K562 (cell line): Measurements from ENCODE around the gene LRPAP1. TPM values are rescaled to one million over a fixed set of nuclear protein-coding genes. Genes with fewer than 3 reads are reported as not detected.

Source experiments
- ATAC-seq: fragments of 200-7000 bp; cut with Tn5 transposase; 3 replicates; pipeline ENCODE4 v1.9.1; 2020; ENCODE audit warnings: moderate library complexity
- BruUV-seq: library from RNA; stranded (reverse); fragments of 400-500 nt; replicated peaks from 2 replicates; lab custom pipeline; 2021; lab: Mats Ljungman, UMichigan
- CTCF ChIA-PET: fragments of 300-600 bp; formaldehyde crosslinking; extraction: SDS; loops from one replicate; lab custom pipeline; 2021; ENCODE audit warnings: low intra/inter-chr PET ratio; lab: Yijun Ruan, JAX
- POLR2A ChIA-PET: fragments of 300-600, 350-650 bp; sonication (Branson Sonifier 250); formaldehyde crosslinking; extraction: SDS; loops from one replicate; lab custom pipeline; 2021; ENCODE audit warnings: antibody characterized with exemption, inconsistent platforms; lab: Yijun Ruan, JAX
- DNase-seq, 4 experiments: peaks; one replicate each; pipeline versions ENCODE4 v3.0.0 to v3.0.0-alpha.2; 2011 to 2018; ENCODE audit warnings: low spot score in 3 of 4, mixed read lengths in 3 of 4; ENCODE audit errors: extremely low read depth in 1 of 4
- FAIRE-seq: peaks from 2 replicates; lab custom pipeline; 2011; peaks lifted over from hg19 to GRCh38; lab: Jason Lieb, UNC
- H2AFZ ChIP-seq: 2 replicates; pipeline ENCODE4 v1.6.0; 2011; ENCODE audit warnings: low read depth, low read length, control low read depth, inconsistent platforms
- H3K27ac ChIP-seq: fragments of 200-600 bp; 3 replicates; pipeline ENCODE4 v1.8.0; 2011; ENCODE audit warnings: low read depth, mild to moderate bottlenecking, control low read depth, inconsistent platforms, low read length, moderate library complexity, mixed read lengths; ENCODE audit errors: extremely low read depth
- H3K27me3 ChIP-seq, 2 experiments: fragments of 300-600 bp in 1 of 2; 2 replicates in 1 of 2; 3 replicates in 1 of 2; pipeline versions ENCODE4 v1.6.0 to v1.8.0; 2011; ENCODE audit warnings: inconsistent platforms in 2 of 2, low read length in 2 of 2, mild to moderate bottlenecking in 1 of 2, mixed read lengths in 1 of 2, moderate library complexity in 1 of 2; ENCODE audit not compliant: control insufficient read depth in 2 of 2, insufficient read depth in 2 of 2
- H3K36me3 ChIP-seq: fragments of 300-600 bp; 3 replicates; pipeline ENCODE4 v1.8.0; 2011; ENCODE audit warnings: mild to moderate bottlenecking, low read length, inconsistent platforms; ENCODE audit not compliant: control insufficient read depth, insufficient read depth
- H3K4me1 ChIP-seq, 2 experiments: fragments of 200-600 bp in 1 of 2; replicated peaks in 1 of 2; 2 replicates in 1 of 2; 3 replicates in 1 of 2; pipeline versions ENCODE4 v1.5.1 to v1.8.0; 2011; ENCODE audit warnings: inconsistent platforms in 2 of 2, low read length in 2 of 2, mild to moderate bottlenecking in 1 of 2, mixed read lengths in 1 of 2, moderate library complexity in 1 of 2; ENCODE audit not compliant: control insufficient read depth in 2 of 2, insufficient read depth in 2 of 2
- H3K4me2 ChIP-seq: 2 replicates; pipeline ENCODE4 v1.6.1; 2011; ENCODE audit warnings: low read length, control low read depth, inconsistent platforms, mixed read lengths; ENCODE audit not compliant: insufficient read depth
- H3K4me3 ChIP-seq: fragments of 200-600 bp; sonication (generic), shearing (Covaris generic); 2 replicates; pipeline ENCODE4 v1.5.1; 2016; ENCODE audit warnings: control low read depth, inconsistent platforms
- H3K79me2 ChIP-seq: fragments of 200-600 bp; 3 replicates; pipeline ENCODE4 v1.8.0; 2011; ENCODE audit warnings: low read length, inconsistent platforms; ENCODE audit not compliant: control insufficient read depth, insufficient read depth
- H3K9ac ChIP-seq, 2 experiments: 2 replicates each; pipeline versions ENCODE4 v1.6.0 to v1.6.1; 2011; ENCODE audit warnings: low read depth in 2 of 2, low read length in 2 of 2, control low read depth in 1 of 2, inconsistent platforms in 1 of 2, mild to moderate bottlenecking in 1 of 2, mixed read lengths in 1 of 2; ENCODE audit not compliant: insufficient read depth in 1 of 2
- H3K9me1 ChIP-seq: one replicate; pipeline ENCODE4 v1.6.0; 2011; ENCODE audit warnings: inconsistent platforms, mild to moderate bottlenecking, low read length, moderate library complexity; ENCODE audit not compliant: control insufficient read depth, insufficient read depth
- H3K9me3 ChIP-seq: replicated peaks from 2 replicates; pipeline ENCODE4 v1.5.1; 2011; ENCODE audit warnings: low read depth, low read length, inconsistent platforms; ENCODE audit not compliant: control insufficient read depth, insufficient read depth
- H4K20me1 ChIP-seq: replicated peaks from 2 replicates; pipeline ENCODE4 v1.6.1; 2011; ENCODE audit warnings: low read length, inconsistent platforms, mixed read lengths; ENCODE audit not compliant: control insufficient read depth, insufficient read depth
- CBX3 ChIP-seq, 2 experiments: IDR thresholded peaks; 1 replicate in 1 of 2; 2 replicates in 1 of 2; pipeline ENCODE4 v1.6.1; 2012; ENCODE audit warnings: inconsistent platforms in 2 of 2, low read length in 2 of 2, borderline replicate concordance in 1 of 2, control low read depth in 1 of 2
- CCAR2 ChIP-seq: fragments of 200-400 bp; formaldehyde crosslinking; IDR thresholded peaks from 2 replicates; pipeline ENCODE4 v1.6.1; 2017; ENCODE audit warnings: mild to moderate bottlenecking, low read depth, low read length
- DACH1 ChIP-seq: fragments of 450-650 bp; IDR thresholded peaks from 2 replicates; pipeline ENCODE4 v1.6.1; 2018; ENCODE audit not compliant: partially characterized antibody
- FOXA3 ChIP-seq, 2 experiments: fragments of 450-650 bp in 1 of 2; sonication (generic) in 1 of 2; formaldehyde crosslinking; IDR thresholded peaks in 1 of 2; conservative IDR thresholded peaks in 1 of 2; 2 replicates each; pipeline versions ENCODE4 v1.4.0 to v1.8.0; 2020 to 2022; ENCODE audit warnings: mild to moderate bottlenecking in 2 of 2, missing genetic modification reagents in 1 of 2
- IFI16 ChIP-seq: fragments of 250-450 bp; sonication (Bioruptor Pico); IDR thresholded peaks from 2 replicates; pipeline ENCODE4 v2.1.2; 2022; ENCODE audit warnings: mild to moderate bottlenecking, inconsistent platforms
- RBFOX2 ChIP-seq: fragments of 200-400 bp; formaldehyde crosslinking; IDR thresholded peaks from 2 replicates; pipeline ENCODE4 v1.6.1; 2017; ENCODE audit warnings: low read depth, mild to moderate bottlenecking, low read length, moderate library complexity
- SMAD2 ChIP-seq: fragments of 150-350 bp; IDR thresholded peaks from 2 replicates; pipeline ENCODE4 v1.6.1; 2014; ENCODE audit warnings: low read depth, mild to moderate bottlenecking, low read length
- ZBTB7A ChIP-seq: IDR thresholded peaks from 2 replicates; pipeline ENCODE4 v1.6.1; 2011; ENCODE audit warnings: low read depth, mild to moderate bottlenecking, low read length, moderate library complexity, borderline replicate concordance; ENCODE audit not compliant: control insufficient read depth
- WGBS: fragments of 100-300 bp; shearing (Covaris generic); methylation state at CpG from one replicate; pipeline ENCODE4 v1.1.6; 2016; ENCODE audit warnings: low coverage, mixed read lengths; ENCODE audit not compliant: insufficient coverage; ENCODE audit errors: missing lambda C conversion rate; 5-methylcytosine and 5-hydroxymethylcytosine counted together
- in situ Hi-C: fragments of 300-500 bp; cut with MboI; formaldehyde crosslinking; loops from 4 replicates; pipeline ENCODE4 v1.15.0; 2018; ENCODE audit warnings: inconsistent platforms, mixed read lengths
- intact Hi-C: fragments of 100-400 bp; cut with micrococcal nuclease; formaldehyde crosslinking; loops from 2 replicates; pipeline ENCODE4 v1.14.2; 2022
- polyA plus RNA-seq, 8 experiments: library from polyadenylated mRNA; depleted of rRNA in 4 of 8; stranded (reverse) in 5 of 8; unstranded in 3 of 8; fragments of >200 nt; fragmentation: Nextera tagmentation in 2 of 8; fragmentation: Illumina TruSeq in 1 of 8; extraction: Ambion mirVana in 2 of 8; extraction: Trizol in 1 of 8; gene quantifications; 2 replicates each; pipeline versions ENCODE4 v1.2.1 to v1.2.3, GENCODE V29; 2011 to 2014; ENCODE audit warnings: inconsistent platforms in 1 of 8, missing spikeins in 1 of 8
- total RNA-seq, 7 experiments: library from RNA; depleted of rRNA in 6 of 7; stranded (reverse); fragments of >200 nt in 6 of 7; fragmentation: Illumina TruSeq in 2 of 7; extraction: Trizol in 2 of 7; gene quantifications; 2 replicates each; pipeline versions ENCODE4 v1.2.1 to v1.2.3, GENCODE V29; 2011 to 2021; ENCODE audit warnings: low replicate concordance in 1 of 7
- TF ChIP-seq, protein P1 (sequence below): fragments of 450-650 bp; IDR thresholded peaks from 2 replicates; pipeline ENCODE4 v1.6.1; 2016; ENCODE audit warnings: missing biosample characterization, missing genetic modification characterization
- TF ChIP-seq, protein P2 (sequence below): sonication (generic); formaldehyde crosslinking; IDR thresholded peaks from 2 replicates; pipeline ENCODE4 v1.8.1; 2023; ENCODE audit warnings: mild to moderate bottlenecking, missing genetic modification reagents
- TF ChIP-seq, protein P3 (sequence below): fragments of 450-650 bp; IDR thresholded peaks from 2 replicates; pipeline ENCODE4 v1.7.0; 2016; ENCODE audit warnings: borderline replicate concordance

LRPAP1 gene
- total and polyA plus RNA-seq, 9 of the 15 experiments (the other 6 are each of a cell fraction or from before 2014, with no cell fraction given) = 1.1 to 75.5 (median 41.8) TPM

DNA sequence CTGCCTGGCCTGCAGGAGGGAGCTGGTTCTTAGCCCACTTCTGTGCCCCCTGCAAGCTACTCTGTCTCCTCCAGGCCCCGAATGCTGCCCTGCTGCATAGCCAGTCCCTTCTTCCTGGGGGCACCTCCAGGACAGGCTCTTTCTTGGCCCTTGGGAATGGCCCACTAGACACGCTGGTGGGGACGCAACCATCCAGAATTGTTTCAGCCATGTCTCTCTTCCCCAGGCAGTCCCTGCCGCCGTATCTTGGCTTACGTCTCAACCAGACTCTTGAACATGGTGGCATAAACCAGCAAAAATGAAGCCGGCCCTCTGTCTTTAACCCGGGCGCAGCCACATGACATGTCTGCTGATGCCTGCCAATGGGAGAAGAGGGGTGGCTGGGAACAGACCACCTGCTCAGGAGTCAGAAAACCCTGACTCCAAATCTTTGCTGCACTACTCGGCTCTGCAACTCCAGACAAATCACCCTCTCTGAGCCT lies 9.0 kb downstream of the LRPAP1 start:
- in situ Hi-C loops = no loop called here
- Histone ChIP-seq H3K36me3 (peaks cover 70% of the 10 kb centered on the region; the same call in 2 of the 3 replicates), H3K9ac (no peak overlapping the region), H4K20me1 (peaks cover 7% of the 10 kb centered on the region; the same call in 1 of the 2 replicates), H3K4me2 (no peak overlapping the region), H3K27ac (no peak overlapping the region), H3K4me1 (peaks cover 0 to 26% of the 10 kb centered on the region in 2 experiments; a peak in 2 of 5 replicates), H3K9me3 (no peaks in the 10 kb centered on the region), H3K9me1 (no peaks in the 10 kb centered on the region), H2AFZ (no peak overlapping the region), H3K4me3 (no peak overlapping the region), H3K79me2 (peaks cover 1% of the 10 kb centered on the region), H3K27me3 (no peaks in the 10 kb centered on the region)
- POLR2A ChIA-PET = interaction anchor here (1.4 kb wide), 1 partner anchor 9 kb away, joined by 6 read pairs; no protein-coding TSS in a partner anchor
- no TSS peak for BruUV-seq
- no peak for TF ChIP-seq CBX3 (IDR thresholded peaks at IDR 0.05; ENCODE audit: borderline replicate concordance in 1 of 2, low read length in 2 of 2)
- 0 out of 2 replicates have a peak, but pooled peaks have one; percentile 30 for TF ChIP-seq RBFOX2
- intact Hi-C loops = no loop called here
- CTCF ChIA-PET = no interaction called here
- WGBS = 100% methylated on average over 5 of the region's 10 CpGs
- DNase-seq (no peak), ATAC-seq (no peak), FAIRE-seq (no peak)

DNA sequence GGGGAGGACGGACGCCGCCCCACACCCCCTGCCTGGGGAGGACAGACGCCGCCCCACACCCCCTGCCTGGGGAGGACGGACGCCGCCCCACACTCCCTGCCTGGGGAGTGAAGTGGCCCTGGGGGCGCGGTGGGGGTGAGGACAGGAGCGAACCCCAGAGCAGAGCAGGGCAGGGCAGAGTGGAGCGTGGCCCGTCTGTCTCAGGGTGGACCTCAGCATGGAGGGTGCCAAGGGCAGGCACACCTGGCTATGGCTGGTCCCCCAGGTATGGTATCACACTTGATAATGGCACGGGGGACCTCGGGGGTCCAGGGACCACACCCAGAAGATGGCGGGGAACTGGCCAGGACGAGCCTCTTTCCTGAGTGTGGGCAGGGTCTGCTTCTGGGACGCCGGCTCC lies 9.6 kb downstream of the LRPAP1 start:
- H3K36me3 ChIP-seq = peaks cover 71% of the 10 kb centered on the region; the same call in 1 of the 3 replicates
- CTCF ChIA-PET = no interaction called here
- peaks cover 7% of the 10 kb centered on the region; the same call in 1 of the 2 replicates for H4K20me1 ChIP-seq
- TF ChIP-seq, protein P1, sequence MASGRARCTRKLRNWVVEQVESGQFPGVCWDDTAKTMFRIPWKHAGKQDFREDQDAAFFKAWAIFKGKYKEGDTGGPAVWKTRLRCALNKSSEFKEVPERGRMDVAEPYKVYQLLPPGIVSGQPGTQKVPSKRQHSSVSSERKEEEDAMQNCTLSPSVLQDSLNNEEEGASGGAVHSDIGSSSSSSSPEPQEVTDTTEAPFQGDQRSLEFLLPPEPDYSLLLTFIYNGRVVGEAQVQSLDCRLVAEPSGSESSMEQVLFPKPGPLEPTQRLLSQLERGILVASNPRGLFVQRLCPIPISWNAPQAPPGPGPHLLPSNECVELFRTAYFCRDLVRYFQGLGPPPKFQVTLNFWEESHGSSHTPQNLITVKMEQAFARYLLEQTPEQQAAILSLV (tag) = no peak
- TF ChIP-seq CCAR2 (no peak), FOXA3 (CRISPR knock-in tag; conservative IDR thresholded peaks at IDR 0.05 in 1 of 2, IDR thresholded peaks at IDR 0.05 in 1 of 2) (no peak), SMAD2 (no peak), DACH1 (no peak), IFI16 (CRISPR knock-in tag) (no peak), ZBTB7A (no peak)
- TF ChIP-seq, protein P2, sequence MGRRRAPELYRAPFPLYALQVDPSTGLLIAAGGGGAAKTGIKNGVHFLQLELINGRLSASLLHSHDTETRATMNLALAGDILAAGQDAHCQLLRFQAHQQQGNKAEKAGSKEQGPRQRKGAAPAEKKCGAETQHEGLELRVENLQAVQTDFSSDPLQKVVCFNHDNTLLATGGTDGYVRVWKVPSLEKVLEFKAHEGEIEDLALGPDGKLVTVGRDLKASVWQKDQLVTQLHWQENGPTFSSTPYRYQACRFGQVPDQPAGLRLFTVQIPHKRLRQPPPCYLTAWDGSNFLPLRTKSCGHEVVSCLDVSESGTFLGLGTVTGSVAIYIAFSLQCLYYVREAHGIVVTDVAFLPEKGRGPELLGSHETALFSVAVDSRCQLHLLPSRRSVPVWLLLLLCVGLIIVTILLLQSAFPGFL (CRISPR knock-in tag) = no peak
- TF ChIP-seq, protein P3, sequence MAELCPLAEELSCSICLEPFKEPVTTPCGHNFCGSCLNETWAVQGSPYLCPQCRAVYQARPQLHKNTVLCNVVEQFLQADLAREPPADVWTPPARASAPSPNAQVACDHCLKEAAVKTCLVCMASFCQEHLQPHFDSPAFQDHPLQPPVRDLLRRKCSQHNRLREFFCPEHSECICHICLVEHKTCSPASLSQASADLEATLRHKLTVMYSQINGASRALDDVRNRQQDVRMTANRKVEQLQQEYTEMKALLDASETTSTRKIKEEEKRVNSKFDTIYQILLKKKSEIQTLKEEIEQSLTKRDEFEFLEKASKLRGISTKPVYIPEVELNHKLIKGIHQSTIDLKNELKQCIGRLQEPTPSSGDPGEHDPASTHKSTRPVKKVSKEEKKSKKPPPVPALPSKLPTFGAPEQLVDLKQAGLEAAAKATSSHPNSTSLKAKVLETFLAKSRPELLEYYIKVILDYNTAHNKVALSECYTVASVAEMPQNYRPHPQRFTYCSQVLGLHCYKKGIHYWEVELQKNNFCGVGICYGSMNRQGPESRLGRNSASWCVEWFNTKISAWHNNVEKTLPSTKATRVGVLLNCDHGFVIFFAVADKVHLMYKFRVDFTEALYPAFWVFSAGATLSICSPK = no peak

More for the DNA sequence above, 9.6 kb downstream of the LRPAP1 start:
- Histone ChIP-seq H3K9me3 (no peaks in the 10 kb centered on the region), H3K27me3 (no peaks in the 10 kb centered on the region), H3K4me2 (no peak overlapping the region), H3K79me2 (no peaks in the 10 kb centered on the region; the same call in 2 of the 3 replicates), H3K27ac (no peak overlapping the region), H3K4me3 (no peak overlapping the region), H3K4me1 (peaks cover 0 to 27% of the 10 kb centered on the region in 2 experiments; a peak in 2 of 5 replicates), H3K9ac (no peak overlapping the region), H3K9me1 (no peaks in the 10 kb centered on the region), H2AFZ (no peak overlapping the region)
- BruUV-seq = no TSS peak
- POLR2A ChIA-PET = interaction anchor here (1.4 kb wide), 1 partner anchor 9 kb away, joined by 6 read pairs; no protein-coding TSS in a partner anchor
- no peak for FAIRE-seq
- in situ Hi-C loops = no loop called here
- ATAC-seq = no peak
- WGBS = 92% methylated on average over 10 of the region's 19 CpGs
- intact Hi-C loops = no loop called here
- DNase-seq = no peak
